HL-60 (cell line): ENCODE measurements around the gene ZNF652.

Experiments
- DNase-seq, 2 experiments: peaks; one replicate each; pipeline ENCODE4 v3.0.0-alpha.2; 2010 to 2020; ENCODE audit warnings: low read depth in 1 of 2, low spot score in 1 of 2
- H3K27ac ChIP-seq: fragments of 250-450 bp; sonication (Bioruptor Pico); replicated peaks from 2 replicates; pipeline ENCODE4 v1.5.1; 2020; ENCODE audit warnings: mild to moderate bottlenecking, moderate library complexity
- H3K27me3 ChIP-seq: fragments of 250-450 bp; sonication (Bioruptor Pico); 2 replicates; pipeline ENCODE4 v1.5.1; 2021; ENCODE audit warnings: mild to moderate bottlenecking, moderate library complexity; ENCODE audit not compliant: insufficient read depth, poor library complexity, severe bottlenecking
- H3K4me3 ChIP-seq: replicated peaks from 2 replicates; pipeline ENCODE4 v1.5.1; 2011; ENCODE audit warnings: mild to moderate bottlenecking, control low read depth, low read length; ENCODE audit not compliant: insufficient read depth
- GABPA ChIP-seq: IDR thresholded peaks from 2 replicates; pipeline ENCODE4 v1.6.1; 2012; ENCODE audit warnings: low read depth
- POLR2AphosphoS5 ChIP-seq: IDR thresholded peaks from 2 replicates; pipeline ENCODE4 v1.6.1; 2012; ENCODE audit warnings: low read depth
- SPI1 ChIP-seq: IDR thresholded peaks from 2 replicates; pipeline ENCODE4 v1.6.1; 2012; ENCODE audit warnings: low read depth, mild to moderate bottlenecking, borderline replicate concordance
- TF ChIP-seq, protein P1 (sequence below): IDR thresholded peaks from one replicate; pipeline ENCODE4 v1.5.1; 2011; ENCODE audit warnings: low read length, control low read depth, inconsistent platforms; ENCODE audit not compliant: insufficient read depth
- TF ChIP-seq, protein P2 (sequence below): IDR thresholded peaks from 2 replicates; pipeline ENCODE4 v1.6.1; 2012; ENCODE audit warnings: low read depth; ENCODE audit not compliant: insufficient replicate concordance

The ZNF652 gene

DNA sequence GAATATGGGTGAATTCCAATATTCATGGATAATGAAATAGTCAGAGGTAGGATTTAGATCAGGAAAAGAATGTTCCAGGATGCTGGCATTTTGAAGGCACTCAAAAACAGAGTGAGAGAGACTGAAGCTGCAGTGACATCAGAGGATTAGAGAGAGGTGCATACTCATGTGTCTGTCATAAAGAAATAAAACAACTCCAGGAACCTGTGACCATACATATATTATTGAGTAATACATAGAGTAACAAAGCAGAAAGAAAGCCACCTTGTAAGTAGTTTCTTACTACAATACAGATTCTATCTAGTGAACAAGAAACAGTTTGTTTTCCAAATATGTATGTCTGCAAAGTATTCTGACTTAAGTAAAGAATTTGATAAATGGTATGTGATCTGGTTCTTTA lies 69.1 kb downstream of the ZNF652 start:
- no peak for DNase-seq
- TF ChIP-seq, protein P1, sequence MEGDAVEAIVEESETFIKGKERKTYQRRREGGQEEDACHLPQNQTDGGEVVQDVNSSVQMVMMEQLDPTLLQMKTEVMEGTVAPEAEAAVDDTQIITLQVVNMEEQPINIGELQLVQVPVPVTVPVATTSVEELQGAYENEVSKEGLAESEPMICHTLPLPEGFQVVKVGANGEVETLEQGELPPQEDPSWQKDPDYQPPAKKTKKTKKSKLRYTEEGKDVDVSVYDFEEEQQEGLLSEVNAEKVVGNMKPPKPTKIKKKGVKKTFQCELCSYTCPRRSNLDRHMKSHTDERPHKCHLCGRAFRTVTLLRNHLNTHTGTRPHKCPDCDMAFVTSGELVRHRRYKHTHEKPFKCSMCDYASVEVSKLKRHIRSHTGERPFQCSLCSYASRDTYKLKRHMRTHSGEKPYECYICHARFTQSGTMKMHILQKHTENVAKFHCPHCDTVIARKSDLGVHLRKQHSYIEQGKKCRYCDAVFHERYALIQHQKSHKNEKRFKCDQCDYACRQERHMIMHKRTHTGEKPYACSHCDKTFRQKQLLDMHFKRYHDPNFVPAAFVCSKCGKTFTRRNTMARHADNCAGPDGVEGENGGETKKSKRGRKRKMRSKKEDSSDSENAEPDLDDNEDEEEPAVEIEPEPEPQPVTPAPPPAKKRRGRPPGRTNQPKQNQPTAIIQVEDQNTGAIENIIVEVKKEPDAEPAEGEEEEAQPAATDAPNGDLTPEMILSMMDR, result no peak
- TF ChIP-seq POLR2AphosphoS5, result no peak
- TF ChIP-seq GABPA, result no peak
- TF ChIP-seq, protein P2, sequence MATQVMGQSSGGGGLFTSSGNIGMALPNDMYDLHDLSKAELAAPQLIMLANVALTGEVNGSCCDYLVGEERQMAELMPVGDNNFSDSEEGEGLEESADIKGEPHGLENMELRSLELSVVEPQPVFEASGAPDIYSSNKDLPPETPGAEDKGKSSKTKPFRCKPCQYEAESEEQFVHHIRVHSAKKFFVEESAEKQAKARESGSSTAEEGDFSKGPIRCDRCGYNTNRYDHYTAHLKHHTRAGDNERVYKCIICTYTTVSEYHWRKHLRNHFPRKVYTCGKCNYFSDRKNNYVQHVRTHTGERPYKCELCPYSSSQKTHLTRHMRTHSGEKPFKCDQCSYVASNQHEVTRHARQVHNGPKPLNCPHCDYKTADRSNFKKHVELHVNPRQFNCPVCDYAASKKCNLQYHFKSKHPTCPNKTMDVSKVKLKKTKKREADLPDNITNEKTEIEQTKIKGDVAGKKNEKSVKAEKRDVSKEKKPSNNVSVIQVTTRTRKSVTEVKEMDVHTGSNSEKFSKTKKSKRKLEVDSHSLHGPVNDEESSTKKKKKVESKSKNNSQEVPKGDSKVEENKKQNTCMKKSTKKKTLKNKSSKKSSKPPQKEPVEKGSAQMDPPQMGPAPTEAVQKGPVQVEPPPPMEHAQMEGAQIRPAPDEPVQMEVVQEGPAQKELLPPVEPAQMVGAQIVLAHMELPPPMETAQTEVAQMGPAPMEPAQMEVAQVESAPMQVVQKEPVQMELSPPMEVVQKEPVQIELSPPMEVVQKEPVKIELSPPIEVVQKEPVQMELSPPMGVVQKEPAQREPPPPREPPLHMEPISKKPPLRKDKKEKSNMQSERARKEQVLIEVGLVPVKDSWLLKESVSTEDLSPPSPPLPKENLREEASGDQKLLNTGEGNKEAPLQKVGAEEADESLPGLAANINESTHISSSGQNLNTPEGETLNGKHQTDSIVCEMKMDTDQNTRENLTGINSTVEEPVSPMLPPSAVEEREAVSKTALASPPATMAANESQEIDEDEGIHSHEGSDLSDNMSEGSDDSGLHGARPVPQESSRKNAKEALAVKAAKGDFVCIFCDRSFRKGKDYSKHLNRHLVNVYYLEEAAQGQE, result no peak
- TF ChIP-seq SPI1, result no peak
- Histone ChIP-seq H3K27ac (no peak overlapping the region), H3K4me3 (no peak overlapping the region), H3K27me3 (no peaks in the 10 kb centered on the region)

DNA sequence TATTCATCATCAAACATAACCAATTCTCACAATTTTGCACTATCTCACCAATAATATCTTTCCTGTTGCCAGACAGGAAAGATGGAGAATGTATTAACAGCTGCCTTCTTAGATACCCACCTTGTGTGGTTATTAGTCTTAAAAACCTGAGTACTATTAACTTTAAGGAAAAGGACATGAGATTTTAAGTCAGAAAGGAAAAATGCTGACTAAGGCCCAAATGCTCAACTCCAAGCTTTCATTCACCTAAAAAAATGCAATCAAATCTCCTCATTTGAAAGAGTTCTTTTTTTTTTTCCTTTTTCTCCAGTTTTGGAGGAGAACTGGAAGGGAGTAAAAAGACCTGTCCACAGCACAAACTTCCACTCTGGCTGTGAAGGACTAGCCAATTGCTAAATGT lies 70.1 kb downstream of the ZNF652 start:
- Histone ChIP-seq H3K4me3 (no peak overlapping the region), H3K27me3 (no peaks in the 10 kb centered on the region), H3K27ac (no peak overlapping the region)
- no peak for DNase-seq
- TF ChIP-seq SPI1, result no peak
- TF ChIP-seq, protein P2, result no peak
- no peak for TF ChIP-seq POLR2AphosphoS5
- no peak for TF ChIP-seq GABPA
- TF ChIP-seq, protein P1, result no peak

DNA sequence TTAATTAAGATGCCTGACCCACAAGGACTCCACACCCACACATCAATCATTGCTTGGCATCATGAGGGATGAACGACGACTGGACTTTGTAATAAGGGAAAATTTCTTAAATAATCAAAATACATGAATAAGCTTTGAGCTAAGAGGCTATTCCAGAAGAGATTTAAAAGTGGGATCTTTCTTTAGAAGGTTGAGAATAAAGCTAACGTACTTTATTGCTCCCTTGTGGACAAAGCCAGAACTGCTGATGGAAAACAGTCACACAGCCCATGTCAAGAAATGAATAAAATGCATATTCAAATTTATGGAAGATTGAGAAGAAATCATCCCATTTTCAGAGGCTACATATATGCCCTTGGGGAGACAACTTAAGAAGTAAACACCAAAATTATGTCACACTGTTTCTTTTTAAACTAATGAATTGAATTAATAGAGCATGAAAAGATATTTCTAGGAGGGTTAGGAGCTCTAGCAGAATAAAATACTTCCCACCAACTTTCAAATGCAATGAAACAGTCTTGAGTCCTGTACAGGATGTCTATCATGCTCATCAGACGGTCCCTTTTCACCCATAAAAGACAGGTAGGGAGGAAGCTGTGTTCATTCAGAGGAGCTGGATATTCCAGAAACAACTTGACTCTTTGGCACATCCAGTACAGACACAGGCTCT lies 71.2 kb downstream of the ZNF652 start:
- TF ChIP-seq POLR2AphosphoS5, result no peak
- TF ChIP-seq, protein P2, result no peak
- TF ChIP-seq, protein P1, result peak; percentile 56
- H3K27me3 ChIP-seq, result no peaks in the 10 kb centered on the region
- no peak overlapping the region for H3K4me3 ChIP-seq
- peak in 1 of 2 experiments; percentile 9 for DNase-seq
- no peak overlapping the region for H3K27ac ChIP-seq
